Skin of body (tissue), 2 donors: ENCODE results near the gene SYCP2L. TPM values are rescaled to one million over a fixed set of nuclear protein-coding genes. Genes with fewer than 3 reads are reported as not detected.
"Not testable (repeated sequence)": the region's sequence is repeated elsewhere in the genome, so short reads cannot be mapped to it uniquely, and the experiment has no call there.

Source experiments
- DNase-seq: peaks from one replicate; lab custom pipeline; 2025; lab: John Stamatoyannopoulos, UW
- total RNA-seq: library from RNA; depleted of rRNA; stranded (reverse); fragments of >200 nt; gene quantifications from one replicate; pipeline ENCODE4 v1.2.3, GENCODE V29; 2014

Gene SYCP2L
- total RNA-seq, 1 donor from 2014 or later: 4.9 TPM

GRCh38 chr6:10877871-10878270 is 9.0 kb upstream of the SYCP2L start:
- no peak for DNase-seq

- no peak for DNase-seq
Measured at GRCh38 chr6:10880366-10880765, 6.5 kb upstream of the SYCP2L start.

- DNase-seq: not testable (repeated sequence)
Measured at GRCh38 chr6:10882253-10882630, 4.6 kb upstream of the SYCP2L start.

- DNase-seq: no peak
Measured at GRCh38 chr6:10882657-10883171, 4.1 kb upstream of the SYCP2L start.

GRCh38 chr6:10883312-10884244 is 3.3 kb upstream of the SYCP2L start:
- no peak for DNase-seq

- DNase-seq: no peak
Measured at GRCh38 chr6:10884245-10884972, 2.4 kb upstream of the SYCP2L start.

GRCh38 chr6:10886365-10886690 is 524 bp upstream of the SYCP2L start:
- DNase-seq: not testable (repeated sequence)

- no peak for DNase-seq
Measured at GRCh38 chr6:10890151-10890550, 3.3 kb downstream of the SYCP2L start.

GRCh38 chr6:10891960-10892359 is 5.1 kb downstream of the SYCP2L start:
- DNase-seq: no peak

GRCh38 chr6:10894958-10895357 is 8.1 kb downstream of the SYCP2L start:
- DNase-seq: no peak

GRCh38 chr6:10896691-10897090 is 9.8 kb downstream of the SYCP2L start:
- DNase-seq: no peak

- DNase-seq: no peak
Measured at GRCh38 chr6:10901770-10902169, 14.9 kb downstream of the SYCP2L start.

- no peak for DNase-seq
Measured at GRCh38 chr6:10904015-10904414, 17.2 kb downstream of the SYCP2L start.

GRCh38 chr6:10908228-10908627 is 21.4 kb downstream of the SYCP2L start:
- no peak for DNase-seq

- not testable (repeated sequence) for DNase-seq
Measured at GRCh38 chr6:10919520-10919919, 32.7 kb downstream of the SYCP2L start.

- DNase-seq: no peak
Measured at GRCh38 chr6:10933126-10933525, 46.3 kb downstream of the SYCP2L start.

GRCh38 chr6:10939840-10940239 is 53.0 kb downstream of the SYCP2L start:
- DNase-seq: no peak

- DNase-seq: no peak
Measured at GRCh38 chr6:10945845-10946244, 59.0 kb downstream of the SYCP2L start.

GRCh38 chr6:10947966-10948365 is 61.1 kb downstream of the SYCP2L start:
- DNase-seq: no peak

GRCh38 chr6:10949579-10950490 is 63.0 kb downstream of the SYCP2L start:
- no peak for DNase-seq

GRCh38 chr6:10951675-10952282 is 64.9 kb downstream of the SYCP2L start:
- peak; percentile 41 for DNase-seq
